ENCODE results near the gene EML6. TPM values are rescaled to one million over a fixed set of nuclear protein-coding genes. Genes with fewer than 3 reads are reported as not detected.

EML6 gene
- total RNA-seq, 4 donors from 2014 or later = 2.7 to 42.5 (median 11.9) TPM

DNA sequence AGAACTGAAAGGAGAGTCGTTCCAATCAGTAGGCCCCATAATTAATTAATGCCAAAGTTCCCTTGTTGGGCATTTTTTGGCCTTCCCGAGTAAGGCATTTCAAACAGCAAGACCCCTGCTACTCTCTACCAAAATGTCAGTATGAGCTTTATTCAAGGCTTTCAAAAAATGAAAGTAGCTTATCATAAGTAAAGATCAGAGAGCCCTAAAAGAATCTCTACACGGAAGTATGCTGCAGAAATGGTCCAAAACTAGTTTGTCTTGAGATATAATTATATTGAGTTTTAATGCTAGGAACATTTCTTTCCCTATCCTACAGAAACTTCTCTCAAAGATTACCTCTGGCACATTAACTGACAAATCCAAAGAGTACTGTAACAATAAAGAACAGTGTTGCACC lies 282.8 kb downstream of the EML6 start:
- no peaks in the 10 kb centered on the region for H3K9me3 ChIP-seq
- DNase-seq (no peak), ATAC-seq (no peak)
- intact Hi-C loops (cut with DNase I; ENCODE audit: low total_unique reads) = no loop called here
- H3K4me1 ChIP-seq = peaks cover 50 to 60% of the 10 kb centered on the region in 2 donors
- TF ChIP-seq POLR2A (IDR thresholded peaks at IDR 0.05) = no peak
- TF ChIP-seq, protein P1, sequence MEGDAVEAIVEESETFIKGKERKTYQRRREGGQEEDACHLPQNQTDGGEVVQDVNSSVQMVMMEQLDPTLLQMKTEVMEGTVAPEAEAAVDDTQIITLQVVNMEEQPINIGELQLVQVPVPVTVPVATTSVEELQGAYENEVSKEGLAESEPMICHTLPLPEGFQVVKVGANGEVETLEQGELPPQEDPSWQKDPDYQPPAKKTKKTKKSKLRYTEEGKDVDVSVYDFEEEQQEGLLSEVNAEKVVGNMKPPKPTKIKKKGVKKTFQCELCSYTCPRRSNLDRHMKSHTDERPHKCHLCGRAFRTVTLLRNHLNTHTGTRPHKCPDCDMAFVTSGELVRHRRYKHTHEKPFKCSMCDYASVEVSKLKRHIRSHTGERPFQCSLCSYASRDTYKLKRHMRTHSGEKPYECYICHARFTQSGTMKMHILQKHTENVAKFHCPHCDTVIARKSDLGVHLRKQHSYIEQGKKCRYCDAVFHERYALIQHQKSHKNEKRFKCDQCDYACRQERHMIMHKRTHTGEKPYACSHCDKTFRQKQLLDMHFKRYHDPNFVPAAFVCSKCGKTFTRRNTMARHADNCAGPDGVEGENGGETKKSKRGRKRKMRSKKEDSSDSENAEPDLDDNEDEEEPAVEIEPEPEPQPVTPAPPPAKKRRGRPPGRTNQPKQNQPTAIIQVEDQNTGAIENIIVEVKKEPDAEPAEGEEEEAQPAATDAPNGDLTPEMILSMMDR (IDR thresholded peaks at IDR 0.05 in 4 of 5, conservative IDR thresholded peaks at IDR 0.05 in 1 of 5) = no peak
- H3K4me3 ChIP-seq = peak overlapping the region; percentile 50 to 63 (median 54)
- H3K27me3 ChIP-seq = no peaks in the 10 kb centered on the region
- no peaks in the 10 kb centered on the region for H3K36me3 ChIP-seq
- in situ Hi-C loops (cut with MboI; ENCODE audit: low sequenced_read_pairs in 4 of 4) = loop anchor here in 2 of 4 donors (10.0 to 25.0 kb wide), 2 partner anchors 102 to 294 kb away; partner anchors contain the start of gene EML6 (in 1 of the 2)
- peak overlapping the region; percentile 89 to 94 (median 91) for H3K27ac ChIP-seq

DNA sequence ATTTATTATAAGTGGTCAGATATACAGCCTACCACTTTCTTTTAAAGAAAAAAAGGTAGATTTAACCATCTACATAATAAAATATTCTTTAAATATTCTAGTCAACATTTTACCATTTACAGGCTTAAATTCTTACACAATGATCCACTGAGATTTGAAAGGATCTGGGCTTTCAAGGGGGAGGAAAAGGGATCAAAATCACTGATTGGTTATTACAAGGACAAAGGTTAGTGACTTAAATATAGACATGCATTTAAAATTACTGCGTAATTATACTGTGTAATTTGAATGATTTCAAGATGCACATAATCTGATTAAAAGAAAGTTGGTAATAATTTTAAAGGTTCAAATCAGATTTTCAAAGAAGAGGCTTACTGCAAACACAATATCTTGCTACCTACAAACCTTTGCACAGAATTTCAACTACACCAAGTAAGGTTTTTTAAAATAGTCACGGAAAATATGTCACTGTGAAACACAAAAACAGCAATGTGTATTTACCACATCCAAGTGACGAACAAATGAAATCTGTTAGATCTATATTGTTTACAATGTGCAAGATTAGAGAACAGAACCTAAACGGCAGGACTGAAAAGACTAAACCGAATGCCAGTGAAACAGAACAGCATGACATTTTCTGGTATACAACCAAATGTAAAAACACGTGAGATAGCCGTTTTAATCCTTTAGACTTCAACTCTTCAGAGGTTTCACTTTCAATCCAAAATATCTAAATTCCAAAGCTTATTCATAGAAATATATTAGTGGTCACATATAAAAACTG lies 286.0 kb downstream of the EML6 start:
- DNase-seq = no peak
- intact Hi-C loops (cut with DNase I; ENCODE audit: low total_unique reads) (loop anchor here (5.0 to 10.0 kb wide), 5 partner anchors 82 to 608 kb away; partner anchors contain the start of genes CLHC1, EML6, PPP4R3B and RPS27A), in situ Hi-C loops (cut with MboI; ENCODE audit: low sequenced_read_pairs in 4 of 4) (loop anchor here in 3 of 4 donors (10.0 to 25.0 kb wide), 2 partner anchors 105 to 297 kb away; partner anchors contain the start of gene EML6 (in 1 of the 3))
- H3K36me3 ChIP-seq = no peaks in the 10 kb centered on the region
- TF ChIP-seq, protein P1 (IDR thresholded peaks at IDR 0.05 in 4 of 5, conservative IDR thresholded peaks at IDR 0.05 in 1 of 5) = no peak
- TF ChIP-seq POLR2A (IDR thresholded peaks at IDR 0.05) = no peak
- H3K9me3 ChIP-seq = no peaks in the 10 kb centered on the region
- H3K27me3 ChIP-seq = no peaks in the 10 kb centered on the region
- ATAC-seq = peak in 1 of 2 donors; percentile 25
- H3K27ac ChIP-seq = peak overlapping the region; percentile 89 to 94 (median 91)
- H3K4me1 ChIP-seq = peaks cover 56 to 62% of the 10 kb centered on the region in 2 donors
- H3K4me3 ChIP-seq = peak overlapping the region; percentile 50 to 63 (median 54)

DNA sequence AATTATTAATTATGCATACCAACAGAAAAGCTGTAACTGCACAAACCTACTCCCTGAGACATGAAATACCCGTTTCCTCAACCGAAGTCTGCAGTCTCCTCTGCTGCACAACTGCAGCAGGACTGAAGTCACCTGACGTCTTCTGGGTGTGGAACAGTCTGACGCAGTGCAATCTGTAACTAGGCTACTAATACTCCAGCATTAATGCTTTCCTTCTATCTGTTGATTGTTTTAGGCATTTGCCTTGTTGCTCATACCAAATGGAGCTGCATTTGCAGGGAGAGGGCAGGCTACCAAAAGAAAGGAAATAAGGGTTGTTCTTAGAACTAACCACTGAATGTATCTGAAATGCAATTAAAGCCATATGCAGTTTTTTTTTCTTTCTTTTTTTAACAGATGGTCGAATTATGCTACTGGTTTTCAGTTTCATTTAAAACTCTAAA lies 286.7 kb downstream of the EML6 start:
- Histone ChIP-seq H3K4me1 (peaks cover 61 to 62% of the 10 kb centered on the region in 2 donors), H3K9me3 (no peaks in the 10 kb centered on the region), H3K4me3 (peak overlapping the region; percentile 50 to 63 (median 54)), H3K27me3 (no peaks in the 10 kb centered on the region), H3K27ac (peak overlapping the region; percentile 89 to 94 (median 91)), H3K36me3 (no peaks in the 10 kb centered on the region)
- TF ChIP-seq, protein P1 (IDR thresholded peaks at IDR 0.05 in 4 of 5, conservative IDR thresholded peaks at IDR 0.05 in 1 of 5) = no peak
- TF ChIP-seq POLR2A (IDR thresholded peaks at IDR 0.05) = peak; percentile 63 to 80
- intact Hi-C loops (cut with DNase I; ENCODE audit: low total_unique reads) = loop anchor here (5.0 to 10.0 kb wide), 5 partner anchors 83 to 607 kb away; partner anchors contain the start of genes CLHC1, EML6, PPP4R3B and RPS27A
- DNase-seq (peak; percentile 76 to 82), ATAC-seq (peak; percentile 85 to 88)
- in situ Hi-C loops (cut with MboI; ENCODE audit: low sequenced_read_pairs in 4 of 4) = loop anchor here in 2 of 4 donors (10.0 to 25.0 kb wide), 2 partner anchors 105 to 298 kb away; partner anchors contain the start of gene EML6 (in 1 of the 2)

DNA sequence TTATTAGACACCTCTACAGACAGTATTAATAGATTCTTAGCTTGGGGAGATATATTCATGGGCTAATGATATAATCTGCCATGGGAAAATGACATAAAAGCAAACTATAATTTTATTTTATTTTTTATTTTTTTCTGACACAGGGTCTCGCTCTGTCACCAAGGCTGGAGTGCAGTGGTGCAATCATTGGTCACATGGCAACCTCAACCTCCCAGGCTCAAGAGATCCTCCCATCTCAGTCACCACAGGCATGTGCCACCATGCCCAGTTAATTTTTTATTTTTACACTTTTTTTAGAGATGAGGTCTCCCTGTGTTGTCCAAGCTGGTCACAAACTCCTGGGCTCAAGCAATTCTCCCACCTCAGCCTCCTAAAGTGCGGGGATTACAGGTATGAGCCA lies 287.5 kb downstream of the EML6 start:
- no peak for TF ChIP-seq POLR2A (IDR thresholded peaks at IDR 0.05)
- TF ChIP-seq, protein P1 (IDR thresholded peaks at IDR 0.05 in 4 of 5, conservative IDR thresholded peaks at IDR 0.05 in 1 of 5) = no peak
- DNase-seq (peak; percentile 32 to 63), ATAC-seq (peak; percentile 24 to 51)
- H3K9me3 ChIP-seq = no peaks in the 10 kb centered on the region
- H3K4me3 ChIP-seq = peak overlapping the region in 3 of 4 donors; percentile 50 to 63 (median 56)
- H3K36me3 ChIP-seq = no peaks in the 10 kb centered on the region
- H3K4me1 ChIP-seq = peaks cover 56 to 62% of the 10 kb centered on the region in 2 donors
- in situ Hi-C loops (cut with MboI; ENCODE audit: low sequenced_read_pairs in 4 of 4) = loop anchor here in 2 of 4 donors (10.0 to 25.0 kb wide), 2 partner anchors 106 to 299 kb away; partner anchors contain the start of gene EML6 (in 1 of the 2)
- peak overlapping the region; percentile 89 to 94 (median 91) for H3K27ac ChIP-seq
- intact Hi-C loops (cut with DNase I; ENCODE audit: low total_unique reads) = loop anchor here (1.0 to 10.0 kb wide), 6 partner anchors 39 to 606 kb away; partner anchors contain the start of genes CLHC1, EML6, PPP4R3B and RPS27A
- no peaks in the 10 kb centered on the region for H3K27me3 ChIP-seq

Data from gastrocnemius medialis (tissue), 4 donors.